NT2/D1 (cell line): Measurements from ENCODE around the gene DLG4.

Experiments
- SUZ12 ChIP-seq: IDR thresholded peaks from 2 replicates; pipeline ENCODE4 v1.6.1; 2011; ENCODE audit not compliant: insufficient read length, insufficient read depth; ENCODE audit errors: extremely low read depth
- YY1 ChIP-seq: IDR thresholded peaks from 2 replicates; pipeline ENCODE4 v1.6.1; 2011; ENCODE audit not compliant: insufficient read length, insufficient read depth

- no peak for TF ChIP-seq YY1
- TF ChIP-seq SUZ12 = no peak
Measured at GRCh38 chr17:7246779-7247178, 27.1 kb upstream of the DLG4 start.
